ENCODE data around the gene KANSL1L.

Gene KANSL1L

DNA sequence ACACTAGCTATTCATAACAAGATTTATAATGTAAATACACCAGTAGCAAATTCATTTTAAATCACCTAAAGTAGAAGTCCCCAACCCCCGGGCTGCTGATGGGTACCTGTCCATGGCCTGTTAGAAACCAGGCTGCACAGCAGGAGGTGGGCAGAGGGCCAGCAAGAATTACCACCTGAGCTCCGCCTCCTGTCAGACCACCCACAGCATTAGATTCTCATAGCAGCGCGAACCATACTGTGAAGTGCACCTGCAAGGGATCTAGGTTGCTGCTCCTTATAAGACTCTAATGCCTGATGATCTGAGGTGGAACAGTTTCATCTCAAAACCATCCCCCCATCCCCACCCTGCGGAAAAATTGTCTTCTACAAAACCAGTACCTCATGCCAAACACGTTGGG, 71.3 kb downstream of the KANSL1L start:
- TF ChIP-seq, protein P1, sequence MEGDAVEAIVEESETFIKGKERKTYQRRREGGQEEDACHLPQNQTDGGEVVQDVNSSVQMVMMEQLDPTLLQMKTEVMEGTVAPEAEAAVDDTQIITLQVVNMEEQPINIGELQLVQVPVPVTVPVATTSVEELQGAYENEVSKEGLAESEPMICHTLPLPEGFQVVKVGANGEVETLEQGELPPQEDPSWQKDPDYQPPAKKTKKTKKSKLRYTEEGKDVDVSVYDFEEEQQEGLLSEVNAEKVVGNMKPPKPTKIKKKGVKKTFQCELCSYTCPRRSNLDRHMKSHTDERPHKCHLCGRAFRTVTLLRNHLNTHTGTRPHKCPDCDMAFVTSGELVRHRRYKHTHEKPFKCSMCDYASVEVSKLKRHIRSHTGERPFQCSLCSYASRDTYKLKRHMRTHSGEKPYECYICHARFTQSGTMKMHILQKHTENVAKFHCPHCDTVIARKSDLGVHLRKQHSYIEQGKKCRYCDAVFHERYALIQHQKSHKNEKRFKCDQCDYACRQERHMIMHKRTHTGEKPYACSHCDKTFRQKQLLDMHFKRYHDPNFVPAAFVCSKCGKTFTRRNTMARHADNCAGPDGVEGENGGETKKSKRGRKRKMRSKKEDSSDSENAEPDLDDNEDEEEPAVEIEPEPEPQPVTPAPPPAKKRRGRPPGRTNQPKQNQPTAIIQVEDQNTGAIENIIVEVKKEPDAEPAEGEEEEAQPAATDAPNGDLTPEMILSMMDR (IDR thresholded peaks at IDR 0.05; ENCODE audit: insufficient read depth, low read length, missing control alignments), result no peak
- CTCF ChIA-PET, result no interaction called here
- POLR2A ChIA-PET, result no interaction called here
- H3K4me3 ChIP-seq (ENCODE audit: low read depth, low read length), result no peak overlapping the region
- DNase-seq (ENCODE audit: low read depth, low spot score), result no peak

- ChIA-PET POLR2A (no interaction called here), CTCF (no interaction called here)
- DNase-seq (ENCODE audit: low read depth, low spot score), result no peak
- H3K4me3 ChIP-seq (ENCODE audit: low read depth, low read length), result no peak overlapping the region
- TF ChIP-seq, protein P1 (IDR thresholded peaks at IDR 0.05; ENCODE audit: insufficient read depth, low read length, missing control alignments), result no peak
Measured at GRCh38 chr2:210094787-210095186, 76.4 kb downstream of the KANSL1L start.

GRCh38 chr2:210092791-210093190, 78.4 kb downstream of the KANSL1L start:
- POLR2A ChIA-PET, result no interaction called here
- H3K4me3 ChIP-seq (ENCODE audit: low read depth, low read length), result no peak overlapping the region
- TF ChIP-seq, protein P1 (IDR thresholded peaks at IDR 0.05; ENCODE audit: insufficient read depth, low read length, missing control alignments), result no peak
- no peak for DNase-seq (ENCODE audit: low read depth, low spot score)
- CTCF ChIA-PET, result no interaction called here

- ChIA-PET POLR2A (no interaction called here), CTCF (interaction anchor here (0.5 to 1.3 kb wide), 3 partner anchors 12 to 1912 kb away, joined by 3 to 4 read pairs (median 3); no protein-coding TSS in a partner anchor)
- no peak for DNase-seq (ENCODE audit: low read depth, low spot score)
- TF ChIP-seq, protein P1 (IDR thresholded peaks at IDR 0.05; ENCODE audit: insufficient read depth, low read length, missing control alignments), result no peak
- no peak overlapping the region for H3K4me3 ChIP-seq (ENCODE audit: low read depth, low read length)
Measured at GRCh38 chr2:210086930-210087329, 84.3 kb downstream of the KANSL1L start.

- ChIA-PET POLR2A (no interaction called here), CTCF (interaction anchor here (1.3 kb wide), 1 partner anchor 13 kb away, joined by 4 read pairs; no protein-coding TSS in a partner anchor)
- TF ChIP-seq, protein P1 (IDR thresholded peaks at IDR 0.05; ENCODE audit: insufficient read depth, low read length, missing control alignments), result no peak
- no peak for DNase-seq (ENCODE audit: low read depth, low spot score)
- H3K4me3 ChIP-seq (ENCODE audit: low read depth, low read length), result no peak overlapping the region
Measured at GRCh38 chr2:210086292-210086691, 84.9 kb downstream of the KANSL1L start.

- DNase-seq (ENCODE audit: low read depth, low spot score), result no peak
- TF ChIP-seq, protein P1 (IDR thresholded peaks at IDR 0.05; ENCODE audit: insufficient read depth, low read length, missing control alignments), result peak; percentile 43
- ChIA-PET POLR2A (no interaction called here), CTCF (interaction anchor here (0.8 to 3.0 kb wide), 11 partner anchors 10 to 126 kb away, joined by 3 to 20 read pairs (median 4); no protein-coding TSS in a partner anchor)
- H3K4me3 ChIP-seq (ENCODE audit: low read depth, low read length), result no peak overlapping the region
Measured at GRCh38 chr2:210072922-210073509, 98.2 kb downstream of the KANSL1L start.

Measured in AG04449 (cell line).